Anterior cingulate cortex (tissue), 58 donors: Measurements from ENCODE around the gene CYP2F1.
"Not testable (repeated sequence)": the region's sequence is repeated elsewhere in the genome, so short reads cannot be mapped to it uniquely, and the experiment has no call there.

Experiments used
- DNase-seq, 58 donors: peaks; one replicate each; lab custom pipeline; 2025; lab: John Stamatoyannopoulos, UW

The CYP2F1 gene

GRCh38 chr19:41126765-41127203 lies 12.6 kb downstream of the CYP2F1 start:
- DNase-seq, result not testable (repeated sequence)

GRCh38 chr19:41127362-41127761 lies 13.1 kb downstream of the CYP2F1 start:
- not testable (repeated sequence) for DNase-seq

GRCh38 chr19:41127801-41128300 lies 13.6 kb downstream of the CYP2F1 start:
- peak in 32 of 58 donors; percentile 1 to 62 (median 16) for DNase-seq

GRCh38 chr19:41128692-41129091 lies 14.5 kb downstream of the CYP2F1 start:
- DNase-seq, result no peak

GRCh38 chr19:41131186-41131585 lies 17.0 kb downstream of the CYP2F1 start:
- DNase-seq, result no peak

- DNase-seq, result peak in 1 of 58 donors; percentile 1
These were observed 19.0 kb downstream of the CYP2F1 start for GRCh38 chr19:41133260-41133659.

- no peak for DNase-seq
These were observed 20.4 kb downstream of the CYP2F1 start for GRCh38 chr19:41134616-41135015.

- DNase-seq, result peak in 35 of 58 donors; percentile 3 to 62 (median 19)
These were observed 21.5 kb downstream of the CYP2F1 start for GRCh38 chr19:41135390-41136384.

- DNase-seq, result no peak
These were observed 22.6 kb downstream of the CYP2F1 start for GRCh38 chr19:41136636-41137455.

- DNase-seq, result peak in 41 of 58 donors; percentile 2 to 69 (median 24)
These were observed 30.2 kb downstream of the CYP2F1 start for GRCh38 chr19:41144403-41144802.

- no peak for DNase-seq
These were observed 35.6 kb downstream of the CYP2F1 start for GRCh38 chr19:41149831-41150230.

- not testable (repeated sequence) for DNase-seq
These were observed 36.8 kb downstream of the CYP2F1 start for GRCh38 chr19:41150986-41151385.

- DNase-seq, result no peak
These were observed 39.8 kb downstream of the CYP2F1 start for GRCh38 chr19:41154060-41154459.

GRCh38 chr19:41156207-41156606 lies 42.0 kb downstream of the CYP2F1 start:
- no peak for DNase-seq

- DNase-seq, result no peak
These were observed 45.6 kb downstream of the CYP2F1 start for GRCh38 chr19:41159881-41160280.

GRCh38 chr19:41161903-41162302 lies 47.7 kb downstream of the CYP2F1 start:
- DNase-seq, result no peak

GRCh38 chr19:41166944-41167804 lies 52.9 kb downstream of the CYP2F1 start:
- DNase-seq, result no peak

- DNase-seq, result no peak
These were observed 58.3 kb downstream of the CYP2F1 start for GRCh38 chr19:41172297-41173164.
